ENCODE data around the gene FAM76A. TPM values are rescaled to one million over a fixed set of nuclear protein-coding genes. Genes with fewer than 3 reads are reported as not detected.

The FAM76A gene
- total and polyA plus RNA-seq, 9 of the 15 experiments (the other 6 are each of a cell fraction or from before 2014, with no cell fraction given), result 9.5 to 14.6 (median 11.4) TPM

DNA sequence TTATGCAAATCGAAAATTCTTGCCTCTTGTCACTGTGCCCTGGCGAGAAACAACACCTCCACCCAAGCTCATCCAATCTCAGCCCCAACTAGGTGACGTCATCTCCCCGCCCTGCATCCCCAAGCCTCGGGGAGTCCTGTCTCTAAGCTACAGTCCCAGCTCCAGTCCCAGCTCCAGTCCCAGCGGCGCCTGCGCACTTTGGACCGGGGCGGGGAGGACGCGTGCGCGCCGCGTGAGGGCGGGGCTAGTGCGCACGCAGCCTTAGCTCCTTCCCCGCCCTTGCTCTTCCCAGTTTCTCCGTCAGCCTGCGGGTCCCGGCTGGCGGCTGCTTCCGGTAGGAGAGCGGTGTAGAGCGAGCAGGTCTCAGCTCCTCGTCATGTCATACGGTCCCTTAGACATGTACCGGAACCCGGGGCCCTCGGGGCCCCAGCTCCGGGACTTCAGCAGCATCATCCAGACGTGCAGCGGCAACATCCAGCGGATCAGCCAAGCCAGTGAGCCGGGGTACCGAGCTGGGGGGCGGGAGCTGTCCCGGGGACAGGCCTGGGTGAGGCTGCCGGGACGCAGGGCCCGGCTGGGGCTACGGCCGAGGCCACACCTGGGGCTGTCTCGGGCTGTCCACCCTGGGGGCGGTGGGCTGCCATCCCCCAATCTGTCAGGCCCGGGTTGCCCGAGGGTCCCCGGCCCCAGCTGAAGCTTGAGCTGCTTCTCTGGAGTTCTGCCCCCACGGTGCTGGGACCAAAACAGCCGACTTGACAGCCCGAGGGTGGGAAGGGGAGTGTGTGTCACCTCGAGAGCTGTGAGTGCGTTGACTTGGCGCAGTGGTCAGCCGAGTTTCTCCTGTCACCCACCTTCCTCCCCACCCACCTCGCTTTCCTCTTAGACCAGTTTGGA lies 47.4 kb downstream of the FAM76A start, which contains the start of gene STX12 (continued):
- TF ChIP-seq CBFB (CRISPR knock-in tag; IDR thresholded peaks at IDR 0.05), result peak; percentile 77; the same call in 1 of the 2 replicates
- no peak for TF ChIP-seq PURB (CRISPR knock-in tag; IDR thresholded peaks at IDR 0.05; ENCODE audit: low read depth)
- peak in 1 of 2 experiments; percentile 73; a peak in 2 of 4 replicates for TF ChIP-seq HDAC1 (IDR thresholded peaks at IDR 0.05)
- TF ChIP-seq RBM14 (IDR thresholded peaks at IDR 0.05; ENCODE audit: borderline replicate concordance, insufficient read depth, low read depth, low read length), result no peak
- TF ChIP-seq ZNF140 (CRISPR knock-in tag; IDR thresholded peaks at IDR 0.05), result no peak
- TF ChIP-seq NFXL1 (CRISPR knock-in tag; IDR thresholded peaks at IDR 0.05), result no peak
- TF ChIP-seq, protein P1, sequence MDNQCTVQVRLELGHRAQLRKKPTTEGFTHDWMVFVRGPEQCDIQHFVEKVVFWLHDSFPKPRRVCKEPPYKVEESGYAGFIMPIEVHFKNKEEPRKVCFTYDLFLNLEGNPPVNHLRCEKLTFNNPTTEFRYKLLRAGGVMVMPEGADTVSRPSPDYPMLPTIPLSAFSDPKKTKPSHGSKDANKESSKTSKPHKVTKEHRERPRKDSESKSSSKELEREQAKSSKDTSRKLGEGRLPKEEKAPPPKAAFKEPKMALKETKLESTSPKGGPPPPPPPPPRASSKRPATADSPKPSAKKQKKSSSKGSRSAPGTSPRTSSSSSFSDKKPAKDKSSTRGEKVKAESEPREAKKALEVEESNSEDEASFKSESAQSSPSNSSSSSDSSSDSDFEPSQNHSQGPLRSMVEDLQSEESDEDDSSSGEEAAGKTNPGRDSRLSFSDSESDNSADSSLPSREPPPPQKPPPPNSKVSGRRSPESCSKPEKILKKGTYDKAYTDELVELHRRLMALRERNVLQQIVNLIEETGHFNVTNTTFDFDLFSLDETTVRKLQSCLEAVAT (IDR thresholded peaks at IDR 0.05), result no peak
- TF ChIP-seq SMARCB1 (IDR thresholded peaks at IDR 0.05; ENCODE audit: insufficient read length, low read depth), result no peak
- TF ChIP-seq, protein P2, sequence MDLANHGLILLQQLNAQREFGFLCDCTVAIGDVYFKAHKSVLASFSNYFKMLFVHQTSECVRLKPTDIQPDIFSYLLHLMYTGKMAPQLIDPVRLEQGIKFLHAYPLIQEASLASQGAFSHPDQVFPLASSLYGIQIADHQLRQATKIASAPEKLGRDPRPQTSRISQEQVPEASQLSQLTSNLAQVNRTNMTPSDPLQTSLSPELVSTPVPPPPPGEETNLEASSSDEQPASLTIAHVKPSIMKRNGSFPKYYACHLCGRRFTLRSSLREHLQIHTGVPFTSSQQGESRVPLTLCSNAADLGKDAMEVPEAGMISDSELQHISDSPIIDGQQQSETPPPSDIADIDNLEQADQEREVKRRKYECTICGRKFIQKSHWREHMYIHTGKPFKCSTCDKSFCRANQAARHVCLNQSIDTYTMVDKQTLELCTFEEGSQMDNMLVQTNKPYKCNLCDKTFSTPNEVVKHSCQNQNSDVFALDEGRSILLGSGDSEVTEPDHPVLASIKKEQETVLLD (IDR thresholded peaks at IDR 0.05), result peak; percentile 96
- TF ChIP-seq, protein P3, sequence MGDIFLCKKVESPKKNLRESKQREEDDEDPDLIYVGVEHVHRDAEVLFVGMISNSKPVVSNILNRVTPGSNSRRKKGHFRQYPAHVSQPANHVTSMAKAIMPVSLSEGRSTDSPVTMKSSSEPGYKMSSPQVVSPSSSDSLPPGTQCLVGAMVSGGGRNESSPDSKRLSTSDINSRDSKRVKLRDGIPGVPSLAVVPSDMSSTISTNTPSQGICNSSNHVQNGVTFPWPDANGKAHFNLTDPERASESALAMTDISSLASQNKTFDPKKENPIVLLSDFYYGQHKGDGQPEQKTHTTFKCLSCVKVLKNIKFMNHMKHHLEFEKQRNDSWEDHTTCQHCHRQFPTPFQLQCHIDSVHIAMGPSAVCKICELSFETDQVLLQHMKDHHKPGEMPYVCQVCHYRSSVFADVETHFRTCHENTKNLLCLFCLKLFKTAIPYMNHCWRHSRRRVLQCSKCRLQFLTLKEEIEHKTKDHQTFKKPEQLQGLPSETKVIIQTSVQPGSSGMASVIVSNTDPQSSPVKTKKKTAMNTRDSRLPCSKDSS (IDR thresholded peaks at IDR 0.05; ENCODE audit: low read depth, partially characterized antibody), result no peak
- no peak for TF ChIP-seq TEAD4 (IDR thresholded peaks at IDR 0.05; ENCODE audit: low read length)
- 0 out of 2 replicates have a peak, but pooled peaks have one; percentile 48 for TF ChIP-seq TEAD4 (CRISPR knock-in tag; IDR thresholded peaks at IDR 0.05; ENCODE audit: borderline replicate concordance)
- TF ChIP-seq WHSC1 (IDR thresholded peaks at IDR 0.05; ENCODE audit: low read length), result no peak
- peak; percentile 91 for TF ChIP-seq TAF1 (IDR thresholded peaks at IDR 0.05; ENCODE audit: control insufficient read depth, extremely low read depth, insufficient read depth, low read length, severe bottlenecking)
- TF ChIP-seq ZKSCAN8 (CRISPR knock-in tag; IDR thresholded peaks at IDR 0.05), result no peak
- no peak; the same call in 1 of the 2 replicates for TF ChIP-seq TOE1 (IDR thresholded peaks at IDR 0.05; ENCODE audit: borderline replicate concordance)
- TF ChIP-seq TOE1 (CRISPR knock-in tag; IDR thresholded peaks at IDR 0.05; ENCODE audit: borderline replicate concordance, low read depth), result no peak
- peak; percentile 89 for TF ChIP-seq POLR2B (IDR thresholded peaks at IDR 0.05; ENCODE audit: low read depth, partially characterized antibody)
- no peak for TF ChIP-seq ZNF766 (CRISPR knock-in tag; conservative IDR thresholded peaks at IDR 0.05)
- no peak for TF ChIP-seq KLF13 (tag; IDR thresholded peaks at IDR 0.05; ENCODE audit: borderline replicate concordance, low read depth)
- no peak for TF ChIP-seq KLF16 (IDR thresholded peaks at IDR 0.05)
- 0 out of 2 replicates have a peak, but pooled peaks have one; percentile 53 for TF ChIP-seq ZC3H4 (CRISPR knock-in tag; IDR thresholded peaks at IDR 0.05; ENCODE audit: borderline replicate concordance)
- TF ChIP-seq ZNF79 (CRISPR knock-in tag; IDR thresholded peaks at IDR 0.05; ENCODE audit: low read depth), result no peak
- TF ChIP-seq JUNB (CRISPR knock-in tag; conservative IDR thresholded peaks at IDR 0.05), result peak; percentile 99

All from K562 (cell line).